WTC11 (cell line): ENCODE measurements around the gene COX7A2. TPM values are rescaled to one million over a fixed set of nuclear protein-coding genes. Genes with fewer than 3 reads are reported as not detected.

Experiments used
- ATAC-seq: fragments of 200-7000 bp; cut with Tn5 transposase; 2 replicates; pipeline ENCODE4 v1.10.0; 2021; ENCODE audit warnings: mild to moderate bottlenecking, moderate library complexity
- CTCF ChIA-PET: fragments of 300-600 bp; sonication (Branson Sonifier 250); formaldehyde crosslinking; loops from one replicate; lab custom pipeline; 2021; ENCODE audit warnings: antibody characterized with exemption; lab: Charles Lee
- POLR2A ChIA-PET: fragments of 350-600 bp; sonication (Branson Sonifier 250); formaldehyde crosslinking; loops from one replicate; lab custom pipeline; 2021; ENCODE audit warnings: antibody characterized with exemption; lab: Charles Lee
- DNase-seq: peaks from one replicate; pipeline ENCODE4 v3.0.0; 2021; ENCODE audit warnings: low spot score
- H3K27ac Mint-ChIP-seq: 2 replicates; pipeline ENCODE4 v1.8.0; 2021; ENCODE audit warnings: mixed read lengths
- H3K27me3 Mint-ChIP-seq: 2 replicates; pipeline ENCODE4 v1.8.0; 2021; ENCODE audit warnings: low read depth, mild to moderate bottlenecking, moderate library complexity, mixed read lengths
- H3K36me3 Mint-ChIP-seq: 2 replicates; pipeline ENCODE4 v1.8.0; 2021; ENCODE audit warnings: mixed read lengths
- H3K4me1 Mint-ChIP-seq: 2 replicates; pipeline ENCODE4 v1.8.0; 2022; ENCODE audit warnings: mixed read lengths
- H3K4me3 Mint-ChIP-seq: 2 replicates; pipeline ENCODE4 v1.8.0; 2021; ENCODE audit warnings: mild to moderate bottlenecking, moderate library complexity, mixed read lengths
- H3K9me3 Mint-ChIP-seq: 2 replicates; pipeline ENCODE4 v1.8.0; 2021; ENCODE audit warnings: mixed read lengths
- ARID4B ChIP-seq: sonication (generic); formaldehyde crosslinking; IDR thresholded peaks from 2 replicates; pipeline ENCODE4 v1.8.0; 2023; ENCODE audit warnings: missing genetic modification reagents, mild to moderate bottlenecking, borderline replicate concordance
- ATF6 ChIP-seq: sonication (generic); formaldehyde crosslinking; IDR thresholded peaks from 2 replicates; pipeline ENCODE4 v1.8.1; 2023; ENCODE audit warnings: mild to moderate bottlenecking, missing genetic modification reagents
- CREB1 ChIP-seq: sonication (generic); formaldehyde crosslinking; IDR thresholded peaks from 2 replicates; pipeline ENCODE4 v1.8.0; 2023; ENCODE audit warnings: mild to moderate bottlenecking, missing genetic modification reagents
- E2F4 ChIP-seq: sonication (generic); formaldehyde crosslinking; IDR thresholded peaks from 2 replicates; pipeline ENCODE4 v1.8.1; 2022; ENCODE audit warnings: low read depth, mild to moderate bottlenecking, moderate library complexity, missing genetic modification reagents, borderline replicate concordance
- E2F5 ChIP-seq: sonication (generic); formaldehyde crosslinking; IDR thresholded peaks from 2 replicates; pipeline ENCODE4 v1.8.1; 2022; ENCODE audit warnings: mild to moderate bottlenecking, moderate library complexity, missing genetic modification reagents
- ESRRA ChIP-seq: sonication (generic); formaldehyde crosslinking; IDR thresholded peaks from 2 replicates; pipeline ENCODE4 v1.8.1; 2022; ENCODE audit warnings: mild to moderate bottlenecking, missing genetic modification reagents, borderline replicate concordance
- FOXP4 ChIP-seq: sonication (generic); formaldehyde crosslinking; IDR thresholded peaks from 2 replicates; pipeline ENCODE4 v1.8.0; 2022; ENCODE audit warnings: mild to moderate bottlenecking, missing genetic modification reagents
- KAT7 ChIP-seq: sonication (generic); formaldehyde crosslinking; IDR thresholded peaks from 2 replicates; pipeline ENCODE4 v1.8.1; 2023; ENCODE audit warnings: missing genetic modification reagents, mild to moderate bottlenecking, borderline replicate concordance
- NR1H2 ChIP-seq: sonication (generic); formaldehyde crosslinking; IDR thresholded peaks from 2 replicates; pipeline ENCODE4 v1.9.0; 2021; ENCODE audit warnings: mild to moderate bottlenecking, moderate library complexity, missing genetic modification reagents
- NR3C1 ChIP-seq: sonication (generic); formaldehyde crosslinking; conservative IDR thresholded peaks from 2 replicates; pipeline ENCODE4 v1.8.1; 2023; ENCODE audit warnings: low read depth, mild to moderate bottlenecking, missing genetic modification reagents
- RORB ChIP-seq: fragments of 250-450 bp; sonication (Bioruptor Pico); IDR thresholded peaks from 2 replicates; pipeline ENCODE4 v1.9.0; 2021; ENCODE audit warnings: mild to moderate bottlenecking
- TP53 ChIP-seq: sonication (generic); formaldehyde crosslinking; IDR thresholded peaks from 2 replicates; pipeline ENCODE4 v1.8.1; 2023; ENCODE audit warnings: mild to moderate bottlenecking, missing genetic modification reagents
- USF2 ChIP-seq: sonication (generic); formaldehyde crosslinking; IDR thresholded peaks from 2 replicates; pipeline ENCODE4 v1.8.1; 2023; ENCODE audit warnings: mild to moderate bottlenecking, missing genetic modification reagents, moderate library complexity
- ZNF219 ChIP-seq: sonication (generic); formaldehyde crosslinking; IDR thresholded peaks from 2 replicates; pipeline ENCODE4 v1.8.0; 2023; ENCODE audit warnings: missing genetic modification reagents, mild to moderate bottlenecking, borderline replicate concordance
- ZNF425 ChIP-seq: fragments of 250-450 bp; sonication (Bioruptor Pico); conservative IDR thresholded peaks from 2 replicates; pipeline ENCODE4 v1.9.0; 2021; ENCODE audit warnings: mild to moderate bottlenecking
- ZNF512 ChIP-seq: sonication (generic); formaldehyde crosslinking; IDR thresholded peaks from 2 replicates; pipeline ENCODE4 v1.8.1; 2022; ENCODE audit warnings: missing genetic modification reagents, borderline replicate concordance
- ZNF671 ChIP-seq: fragments of 250-450 bp; sonication (Bioruptor Pico); IDR thresholded peaks from 2 replicates; pipeline ENCODE4 v1.8.0; 2021; ENCODE audit warnings: mild to moderate bottlenecking
- total RNA-seq: library from RNA; stranded (reverse); gene quantifications from 3 replicates; pipeline ENCODE4 v1.2.3, GENCODE V29; 2021

The COX7A2 gene
- total RNA-seq, 1 experiment from 2014 or later = 472 TPM

GRCh38 chr6:75285283-75285639 is 41.7 kb upstream of the COX7A2 start:
- no peak overlapping the region for H3K27ac Mint-ChIP-seq
- peaks cover 36% of the 10 kb centered on the region for H3K4me1 Mint-ChIP-seq
- H3K27me3 Mint-ChIP-seq = no peaks in the 10 kb centered on the region
- CTCF ChIA-PET = interaction anchor here (0.8 to 2.2 kb wide), 2 partner anchors 12 to 14 kb away, joined by 3 to 8 read pairs; no protein-coding TSS in a partner anchor
- TF ChIP-seq USF2 (no peak), RORB (CRISPR knock-in tag) (no peak), ZNF425 (CRISPR knock-in tag) (no peak), E2F4 (no peak), E2F5 (no peak), ATF6 (CRISPR knock-in tag) (no peak), TP53 (no peak), FOXP4 (CRISPR knock-in tag) (no peak), KAT7 (no peak), ZNF671 (CRISPR knock-in tag) (no peak), NR3C1 (CRISPR knock-in tag) (no peak), ZNF219 (no peak)
- TF ChIP-seq, all 79 proteins: peak for 0
- no peak overlapping the region for H3K4me3 Mint-ChIP-seq
- no peak for ATAC-seq
- H3K9me3 Mint-ChIP-seq = no peaks in the 10 kb centered on the region
- DNase-seq = no peak
- no peaks in the 10 kb centered on the region for H3K36me3 Mint-ChIP-seq
- POLR2A ChIA-PET = interaction anchor here (0.6 to 1.9 kb wide), 4 partner anchors 10 to 50 kb away, joined by 3 to 12 read pairs (median 8); no protein-coding TSS in a partner anchor

- Mint-ChIP-seq H3K27me3 (no peaks in the 10 kb centered on the region), H3K36me3 (no peaks in the 10 kb centered on the region), H3K4me3 (no peak within 1 kb of the TSS), H3K9me3 (no peaks in the 10 kb centered on the region), H3K27ac (no peak within 1 kb of the TSS), H3K4me1 (peaks cover 36% of the 10 kb centered on the region)
- ChIA-PET POLR2A (interaction anchor here (0.6 to 1.9 kb wide), 5 partner anchors 9 to 50 kb away, joined by 3 to 12 read pairs (median 8); partner anchors contain the start of gene COX7A2), CTCF (interaction anchor here (0.8 to 2.2 kb wide), 2 partner anchors 13 to 15 kb away, joined by 3 to 8 read pairs; no protein-coding TSS in a partner anchor)
- DNase-seq (peak; percentile 97), ATAC-seq (peak; percentile 99)
- TF ChIP-seq ESRRA (CRISPR knock-in tag) (no peak), ZNF512 (CRISPR knock-in tag) (no peak), ARID4B (CRISPR knock-in tag) (peak; percentile 14; the same call in 1 of the 2 replicates), CREB1 (CRISPR knock-in tag) (no peak), NR1H2 (CRISPR knock-in tag) (no peak)
These were observed 41.2 kb upstream of the COX7A2 start, which contains the start of gene TMEM30A for GRCh38 chr6:75284632-75285282. Gene TMEM30A (minus strand): TSS chr6:75284792. CDS start chr6:75284638, 154 bp downstream.
